Erythroblast (primary cell): ENCODE measurements around the gene KLF16.

Experiments
- DNase-seq, 2 experiments: peaks; one replicate each; lab custom pipeline; 2025; lab: John Stamatoyannopoulos, UW
- GATA1 ChIP-seq: IDR thresholded peaks from 2 replicates; pipeline ENCODE4 v1.6.1; 2011; ENCODE audit warnings: low read depth, mild to moderate bottlenecking, control low read depth, low read length, moderate library complexity
- POLR2A ChIP-seq: IDR thresholded peaks from 2 replicates; pipeline ENCODE4 v1.6.1; 2011; ENCODE audit warnings: mild to moderate bottlenecking, low read length

The KLF16 gene

GRCh38 chr19:1850809-1851653 is 12.3 kb downstream of the KLF16 start:
- TF ChIP-seq POLR2A: no peak
- no peak for TF ChIP-seq GATA1
- DNase-seq: no peak

GRCh38 chr19:1849886-1850398 is 13.4 kb downstream of the KLF16 start:
- no peak for DNase-seq
- TF ChIP-seq POLR2A: no peak
- TF ChIP-seq GATA1: no peak

GRCh38 chr19:1849132-1849474 is 14.3 kb downstream of the KLF16 start:
- TF ChIP-seq POLR2A (no peak), GATA1 (no peak)
- no peak for DNase-seq

GRCh38 chr19:1848399-1849131 is 14.8 kb downstream of the KLF16 start, which contains the start of gene REXO1:
TSS of gene REXO1 (minus strand) at chr19:1848483. CDS start at chr19:1848358, 125 bp downstream.
- TF ChIP-seq POLR2A: peak; percentile 68
- no peak for TF ChIP-seq GATA1
- peak; percentile 96 to 98 for DNase-seq

- peak; percentile 87 to 90 for DNase-seq
- no peak for TF ChIP-seq GATA1
- no peak for TF ChIP-seq POLR2A
Observed at GRCh38 chr19:1847684-1848398, 15.5 kb downstream of the KLF16 start.

GRCh38 chr19:1847348-1847683 is 16.1 kb downstream of the KLF16 start:
- TF ChIP-seq GATA1 (no peak), POLR2A (no peak)
- no peak for DNase-seq

GRCh38 chr19:1846517-1847204 is 16.7 kb downstream of the KLF16 start:
- no peak for TF ChIP-seq GATA1
- no peak for TF ChIP-seq POLR2A
- no peak for DNase-seq

- TF ChIP-seq GATA1 (no peak), POLR2A (no peak)
- no peak for DNase-seq
Observed at GRCh38 chr19:1845642-1846041, 17.7 kb downstream of the KLF16 start.

GRCh38 chr19:1845125-1845515 is 18.3 kb downstream of the KLF16 start:
- TF ChIP-seq GATA1 (no peak), POLR2A (no peak)
- DNase-seq: no peak

- DNase-seq: no peak
- no peak for TF ChIP-seq POLR2A
- TF ChIP-seq GATA1: no peak
Observed at GRCh38 chr19:1844513-1845124, 18.8 kb downstream of the KLF16 start.

- DNase-seq: no peak
- TF ChIP-seq GATA1 (no peak), POLR2A (no peak)
Observed at GRCh38 chr19:1843646-1844394, 19.6 kb downstream of the KLF16 start.

GRCh38 chr19:1843116-1843515 is 20.3 kb downstream of the KLF16 start:
- DNase-seq: no peak
- TF ChIP-seq GATA1 (no peak), POLR2A (no peak)
